ENCODE measurements around the gene NAPSA. TPM values are rescaled to one million over a fixed set of nuclear protein-coding genes. Genes with fewer than 3 reads are reported as not detected.

Gene NAPSA
- total and polyA plus RNA-seq, 2 donors (not counting 3 experiments of a cell fraction or from before 2014, with no cell fraction given): 0.19 TPM; not detected in 1

DNA sequence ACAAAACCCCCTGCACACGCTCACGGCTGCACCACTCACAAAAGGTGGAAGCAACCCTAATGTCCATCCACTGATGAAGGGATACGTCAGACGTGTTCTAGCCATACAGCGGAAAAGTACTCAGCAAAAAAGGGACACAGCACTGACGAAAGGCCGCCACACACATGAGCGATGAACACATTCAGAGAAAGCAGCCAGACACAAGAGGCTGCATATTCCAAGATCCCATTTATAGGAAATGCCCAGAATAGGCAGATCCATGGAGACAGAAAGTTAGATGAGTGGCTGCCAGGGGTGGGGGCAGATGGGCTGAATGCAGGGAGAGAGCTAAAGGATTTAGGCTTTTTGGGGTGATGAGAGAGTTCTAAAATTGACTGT is 22.4 kb upstream of the NAPSA start:
- FAIRE-seq (no peak), DNase-seq (ENCODE audit: low read depth, low spot score) (no peak)
- peaks cover 33% of the 10 kb centered on the region for H3K79me2 ChIP-seq (ENCODE audit: control insufficient read depth, insufficient read depth, low read length)
- H3K9ac ChIP-seq (replicated peaks; ENCODE audit: extremely low read depth, insufficient read depth, low read length): no peak overlapping the region
- H3K4me3 ChIP-seq (replicated peaks in 1 of 3; ENCODE audit: insufficient read depth in 1 of 3, low read depth in 1 of 3, low read length in 3 of 3): no peak overlapping the region
- H3K27ac ChIP-seq (ENCODE audit: insufficient read depth, low read depth, low read length): no peak overlapping the region
- POLR2A ChIA-PET: interaction anchor here (0.6 kb wide), 1 partner anchor 496 kb away, joined by 6 read pairs; no protein-coding TSS in a partner anchor
- H3K4me1 ChIP-seq (ENCODE audit: control insufficient read depth, extremely low read depth, insufficient read depth, low read length): peaks cover 16% of the 10 kb centered on the region
- CTCF ChIA-PET: no interaction called here
- dilution Hi-C loops (cut with MboI; ENCODE audit: extremely low pct_ligation_motif_present, low sequenced_read_pairs): no loop called here
- BruUV-seq (replicated peaks): no TSS peak
- TF ChIP-seq FOS (IDR thresholded peaks at IDR 0.05; ENCODE audit: borderline replicate concordance, insufficient read depth, low read length) (no peak), EZH2 (IDR thresholded peaks at IDR 0.05; ENCODE audit: borderline replicate concordance, low read depth, low read length, severe bottlenecking) (no peak), MYC (IDR thresholded peaks at IDR 0.05; ENCODE audit: low read depth, low read length) (no peak), POLR2A (IDR thresholded peaks at IDR 0.05; ENCODE audit: low read depth, low read length) (no peak), JUN (IDR thresholded peaks at IDR 0.05; ENCODE audit: borderline replicate concordance, insufficient read depth, insufficient read length, low read depth) (no peak), POLR2AphosphoS5 (IDR thresholded peaks at IDR 0.05; ENCODE audit: insufficient read depth, low read depth, low read length) (no peak), GATA2 (IDR thresholded peaks at IDR 0.05; ENCODE audit: insufficient read depth, insufficient read length, low read depth, low read length) (no peak)
- TF ChIP-seq, protein P1, sequence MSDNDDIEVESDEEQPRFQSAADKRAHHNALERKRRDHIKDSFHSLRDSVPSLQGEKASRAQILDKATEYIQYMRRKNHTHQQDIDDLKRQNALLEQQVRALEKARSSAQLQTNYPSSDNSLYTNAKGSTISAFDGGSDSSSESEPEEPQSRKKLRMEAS (IDR thresholded peaks at IDR 0.05; ENCODE audit: insufficient read depth, insufficient read length): no peak
- TF ChIP-seq, protein P2, sequence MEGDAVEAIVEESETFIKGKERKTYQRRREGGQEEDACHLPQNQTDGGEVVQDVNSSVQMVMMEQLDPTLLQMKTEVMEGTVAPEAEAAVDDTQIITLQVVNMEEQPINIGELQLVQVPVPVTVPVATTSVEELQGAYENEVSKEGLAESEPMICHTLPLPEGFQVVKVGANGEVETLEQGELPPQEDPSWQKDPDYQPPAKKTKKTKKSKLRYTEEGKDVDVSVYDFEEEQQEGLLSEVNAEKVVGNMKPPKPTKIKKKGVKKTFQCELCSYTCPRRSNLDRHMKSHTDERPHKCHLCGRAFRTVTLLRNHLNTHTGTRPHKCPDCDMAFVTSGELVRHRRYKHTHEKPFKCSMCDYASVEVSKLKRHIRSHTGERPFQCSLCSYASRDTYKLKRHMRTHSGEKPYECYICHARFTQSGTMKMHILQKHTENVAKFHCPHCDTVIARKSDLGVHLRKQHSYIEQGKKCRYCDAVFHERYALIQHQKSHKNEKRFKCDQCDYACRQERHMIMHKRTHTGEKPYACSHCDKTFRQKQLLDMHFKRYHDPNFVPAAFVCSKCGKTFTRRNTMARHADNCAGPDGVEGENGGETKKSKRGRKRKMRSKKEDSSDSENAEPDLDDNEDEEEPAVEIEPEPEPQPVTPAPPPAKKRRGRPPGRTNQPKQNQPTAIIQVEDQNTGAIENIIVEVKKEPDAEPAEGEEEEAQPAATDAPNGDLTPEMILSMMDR (IDR thresholded peaks at IDR 0.05; ENCODE audit: extremely low read depth in 1 of 2, insufficient read depth in 1 of 2, low read depth in 1 of 2, low read length in 2 of 2): no peak
- intact Hi-C loops (cut with micrococcal nuclease): no loop called here
- H2AFZ ChIP-seq (ENCODE audit: low read depth, low read length): no peak overlapping the region
- H3K9me1 ChIP-seq (replicated peaks; ENCODE audit: control insufficient read depth, extremely low read depth, insufficient read depth, low read length): no peaks in the 10 kb centered on the region
- H3K27me3 ChIP-seq (ENCODE audit: control insufficient read depth in 2 of 2, insufficient read depth in 2 of 2, low read length in 2 of 2): no peaks in the 10 kb centered on the region
- H4K20me1 ChIP-seq (replicated peaks; ENCODE audit: control insufficient read depth, extremely low read depth, insufficient read depth, low read length): no peaks in the 10 kb centered on the region
- H3K36me3 ChIP-seq (ENCODE audit: control insufficient read depth in 2 of 2, extremely low read depth in 1 of 2, insufficient read depth in 2 of 2, low read length in 2 of 2): no peaks in the 10 kb centered on the region
- H3K9me3 ChIP-seq (replicated peaks; ENCODE audit: control insufficient read depth, insufficient read depth, low read length): no peaks in the 10 kb centered on the region
- no peak overlapping the region for H3K4me2 ChIP-seq (ENCODE audit: insufficient read depth, low read length)

Data from endothelial cell of umbilical vein (primary cell).